Measurements from ENCODE around the gene CRYBG3.

- TF ChIP-seq POLR2A (IDR thresholded peaks at IDR 0.05), result no peak
- no peak for TF ChIP-seq CTCF (IDR thresholded peaks at IDR 0.05)
These were observed 110.6 kb downstream of the CRYBG3 start for GRCh38 chr3:97932387-97932801.
